Liver (tissue), 2 donors: ENCODE results near the gene VIP.

Experiments used
- SP1 ChIP-seq: IDR thresholded peaks from 2 replicates; pipeline ENCODE4 v1.6.1; 2018; ENCODE audit warnings: antibody characterized with exemption, mild to moderate bottlenecking
- ZBTB33 ChIP-seq: IDR thresholded peaks from 2 replicates; pipeline ENCODE4 v1.6.1; 2016; ENCODE audit warnings: antibody characterized with exemption
- donor health status: healthy.

GRCh38 chr6:152727507-152727906 is 23.1 kb upstream of the VIP start:
- TF ChIP-seq SP1 = no peak
- no peak for TF ChIP-seq ZBTB33
